IMR-90 (cell line): ENCODE data around the gene SLC35F1. TPM values are rescaled to one million over a fixed set of nuclear protein-coding genes. Genes with fewer than 3 reads are reported as not detected.

Experiments
- ATAC-seq: fragments of 200-7000 bp; cut with Tn5 transposase; 2 replicates; pipeline ENCODE4 v1.9.1; 2020; ENCODE audit warnings: low read depth, mild to moderate bottlenecking, moderate library complexity
- BruUV-seq: library from RNA; stranded (reverse); fragments of 400-500 nt; replicated peaks from 2 replicates; lab custom pipeline; 2021; lab: Mats Ljungman, UMichigan
- CTCF ChIA-PET: fragments of 300-600 bp; formaldehyde crosslinking; extraction: SDS; loops from one replicate; lab custom pipeline; 2021; ENCODE audit warnings: antibody characterized with exemption; lab: Yijun Ruan, JAX
- POLR2A ChIA-PET: fragments of 300-600 bp; sonication (Branson Sonifier 250); formaldehyde crosslinking; loops from one replicate; lab custom pipeline; 2022; ENCODE audit warnings: antibody characterized with exemption; ENCODE audit not compliant: unreplicated experiment; lab: Charles Lee
- DNase-seq: peaks from one replicate; pipeline ENCODE4 v3.0.0; 2013
- H2AFZ ChIP-seq: replicated peaks from 2 replicates; pipeline ENCODE3; 2013; ENCODE audit warnings: low read length, mild to moderate bottlenecking; ENCODE audit not compliant: poor library complexity
- H2AK5ac ChIP-seq: 2 replicates; pipeline ENCODE4 v1.6.1; 2013; ENCODE audit warnings: low read depth, low read length, inconsistent platforms
- H2AK9ac ChIP-seq: replicated peaks from 2 replicates; pipeline ENCODE3; 2013; ENCODE audit warnings: mild to moderate bottlenecking, low read depth, low read length, moderate library complexity; ENCODE audit not compliant: poor library complexity
- H2BK120ac ChIP-seq: 2 replicates; pipeline ENCODE4 v1.6.1; 2013; ENCODE audit warnings: low read depth, low read length, inconsistent platforms
- H2BK15ac ChIP-seq: 3 replicates; pipeline ENCODE4 v1.6.1; 2013; ENCODE audit warnings: low read depth, low read length, inconsistent platforms
- H2BK20ac ChIP-seq: 2 replicates; pipeline ENCODE4 v1.6.1; 2013; ENCODE audit warnings: low read depth, mild to moderate bottlenecking, inconsistent platforms, low read length, moderate library complexity
- H2BK5ac ChIP-seq: 2 replicates; pipeline ENCODE4 v1.6.1; 2013; ENCODE audit warnings: mild to moderate bottlenecking, low read depth, low read length, inconsistent platforms; ENCODE audit not compliant: poor library complexity, severe bottlenecking
- H3K14ac ChIP-seq: replicated peaks from 2 replicates; pipeline ENCODE4 v1.6.1; 2013; ENCODE audit warnings: low read depth, low read length, inconsistent platforms
- H3K18ac ChIP-seq: 2 replicates; pipeline ENCODE4 v1.6.1; 2013; ENCODE audit warnings: low read depth, low read length, control low read depth
- H3K23ac ChIP-seq: 2 replicates; pipeline ENCODE4 v1.6.1; 2013; ENCODE audit warnings: low read depth, low read length, inconsistent platforms
- H3K27ac ChIP-seq: 2 replicates; pipeline ENCODE4 v1.5.1; 2013; ENCODE audit warnings: mild to moderate bottlenecking, control low read depth, low read length; ENCODE audit not compliant: insufficient read depth
- H3K27me3 ChIP-seq: 2 replicates; pipeline ENCODE4 v1.6.1; 2013; ENCODE audit warnings: low read length; ENCODE audit not compliant: control insufficient read depth, insufficient read depth
- H3K36me3 ChIP-seq: 2 replicates; pipeline ENCODE4 v1.6.1; 2013; ENCODE audit warnings: low read length, mixed read lengths; ENCODE audit not compliant: control insufficient read depth, insufficient read depth
- H3K4ac ChIP-seq: 2 replicates; pipeline ENCODE4 v1.6.1; 2013; ENCODE audit warnings: low read depth, low read length, inconsistent platforms
- H3K4me1 ChIP-seq: 2 replicates; pipeline ENCODE4 v1.6.1; 2013; ENCODE audit warnings: low read length, mixed read lengths; ENCODE audit not compliant: control insufficient read depth, insufficient read depth
- H3K4me2 ChIP-seq: 2 replicates; pipeline ENCODE4 v1.6.1; 2013; ENCODE audit warnings: low read depth, mild to moderate bottlenecking, control low read depth, low read length, moderate library complexity
- H3K4me3 ChIP-seq: 2 replicates; pipeline ENCODE4 v1.5.1; 2013; ENCODE audit warnings: low read depth, mild to moderate bottlenecking, control low read depth, low read length, moderate library complexity; ENCODE audit not compliant: insufficient read depth
- H3K56ac ChIP-seq: 2 replicates; pipeline ENCODE4 v1.6.1; 2013; ENCODE audit warnings: low read length, inconsistent platforms; ENCODE audit not compliant: insufficient read depth; ENCODE audit errors: extremely low read depth
- H3K79me1 ChIP-seq, 2 experiments: 2 replicates each; pipeline ENCODE4 v1.6.1; 2013; ENCODE audit warnings: low read length in 2 of 2, inconsistent platforms in 1 of 2, low read depth in 1 of 2
- H3K9ac ChIP-seq: 2 replicates; pipeline ENCODE4 v1.6.1; 2013; ENCODE audit warnings: low read depth, low read length, control low read depth
- H3K9me1 ChIP-seq: 2 replicates; pipeline ENCODE4 v1.6.1; 2013; ENCODE audit warnings: low read length, inconsistent platforms; ENCODE audit not compliant: insufficient read depth
- H3K9me3 ChIP-seq: 2 replicates; pipeline ENCODE4 v1.6.1; 2013; ENCODE audit warnings: low read length; ENCODE audit not compliant: control insufficient read depth, insufficient read depth
- H4K20me1 ChIP-seq: 2 replicates; pipeline ENCODE4 v1.6.1; 2013; ENCODE audit warnings: low read length, inconsistent platforms; ENCODE audit not compliant: insufficient read depth
- H4K5ac ChIP-seq: 2 replicates; pipeline ENCODE4 v1.6.1; 2013; ENCODE audit warnings: mild to moderate bottlenecking, low read depth, low read length, control low read depth
- H4K8ac ChIP-seq, 2 experiments: 2 replicates each; pipeline ENCODE4 v1.6.1; 2013; ENCODE audit warnings: low read depth in 2 of 2, low read length in 2 of 2, control low read depth in 1 of 2, inconsistent platforms in 1 of 2
- H4K91ac ChIP-seq: 2 replicates; pipeline ENCODE4 v1.6.1; 2013; ENCODE audit warnings: low read depth, low read length, inconsistent platforms; ENCODE audit not compliant: insufficient read depth
- FOS ChIP-seq: fragments of 150-350 bp; IDR thresholded peaks from 2 replicates; pipeline ENCODE4 v1.6.1; 2016; ENCODE audit warnings: low read depth, low read length
- POLR2A ChIP-seq: IDR thresholded peaks from 2 replicates; pipeline ENCODE4 v1.6.1; 2012; ENCODE audit warnings: mild to moderate bottlenecking, low read depth, low read length
- RAD21 ChIP-seq: IDR thresholded peaks from 2 replicates; pipeline ENCODE4 v1.6.1; 2012; ENCODE audit warnings: low read length, improper control_type of control experiment
- RCOR1 ChIP-seq: IDR thresholded peaks from 2 replicates; pipeline ENCODE4 v1.6.1; 2012; ENCODE audit warnings: mild to moderate bottlenecking, low read length, improper control_type of control experiment; ENCODE audit not compliant: insufficient replicate concordance
- RFX5 ChIP-seq: IDR thresholded peaks from 2 replicates; pipeline ENCODE4 v1.8.0; 2012; ENCODE audit warnings: low read depth, mild to moderate bottlenecking, low read length, moderate library complexity
- WGBS, 2 experiments: methylation state at CpG; one replicate each; pipeline versions ENCODE4 v1.1.5 to v1.1.7; 2013; ENCODE audit warnings: missing lambda C conversion rate in 2 of 2; ENCODE audit not compliant: insufficient read length in 1 of 2; ENCODE audit errors: extremely low coverage in 2 of 2; 5-methylcytosine and 5-hydroxymethylcytosine counted together
- dilution Hi-C: fragments of 300-500 bp; cut with HindIII; formaldehyde crosslinking; loops from one replicate; pipeline ENCODE4 v1.14.3; 2018; ENCODE audit warnings: low sequenced_read_pairs; ENCODE audit not compliant: unreplicated experiment
- in situ Hi-C: fragments of 300-500 bp; cut with MboI; formaldehyde crosslinking; loops from 3 replicates; pipeline ENCODE4 v1.14.3; 2019; ENCODE audit warnings: low sequenced_read_pairs, inconsistent platforms, mixed read lengths
- intact Hi-C: fragments of 100-400 bp; cut with micrococcal nuclease; formaldehyde crosslinking; loops from 2 replicates; pipeline ENCODE4 v1.10.0; 2022
- polyA plus RNA-seq, 3 experiments: library from polyadenylated mRNA; depleted of rRNA; stranded (reverse); fragments of >200 nt; gene quantifications; 2 replicates each; pipeline ENCODE4 v1.2.3, GENCODE V29; 2012; ENCODE audit warnings: low replicate concordance in 1 of 3
- total RNA-seq: library from RNA; depleted of rRNA; stranded (reverse); fragments of >200 nt; gene quantifications from 2 replicates; pipeline ENCODE4 v1.2.3, GENCODE V29; 2012
- TF ChIP-seq, protein P1 (sequence below): fragments of 150-350 bp; IDR thresholded peaks from 2 replicates; pipeline ENCODE4 v1.6.1; 2017; ENCODE audit warnings: mild to moderate bottlenecking, antibody characterized with exemption, low read length, low read depth

The SLC35F1 gene
- total and polyA plus RNA-seq, 2 of the 4 experiments (the other 2 are of a cell fraction): not detected

DNA sequence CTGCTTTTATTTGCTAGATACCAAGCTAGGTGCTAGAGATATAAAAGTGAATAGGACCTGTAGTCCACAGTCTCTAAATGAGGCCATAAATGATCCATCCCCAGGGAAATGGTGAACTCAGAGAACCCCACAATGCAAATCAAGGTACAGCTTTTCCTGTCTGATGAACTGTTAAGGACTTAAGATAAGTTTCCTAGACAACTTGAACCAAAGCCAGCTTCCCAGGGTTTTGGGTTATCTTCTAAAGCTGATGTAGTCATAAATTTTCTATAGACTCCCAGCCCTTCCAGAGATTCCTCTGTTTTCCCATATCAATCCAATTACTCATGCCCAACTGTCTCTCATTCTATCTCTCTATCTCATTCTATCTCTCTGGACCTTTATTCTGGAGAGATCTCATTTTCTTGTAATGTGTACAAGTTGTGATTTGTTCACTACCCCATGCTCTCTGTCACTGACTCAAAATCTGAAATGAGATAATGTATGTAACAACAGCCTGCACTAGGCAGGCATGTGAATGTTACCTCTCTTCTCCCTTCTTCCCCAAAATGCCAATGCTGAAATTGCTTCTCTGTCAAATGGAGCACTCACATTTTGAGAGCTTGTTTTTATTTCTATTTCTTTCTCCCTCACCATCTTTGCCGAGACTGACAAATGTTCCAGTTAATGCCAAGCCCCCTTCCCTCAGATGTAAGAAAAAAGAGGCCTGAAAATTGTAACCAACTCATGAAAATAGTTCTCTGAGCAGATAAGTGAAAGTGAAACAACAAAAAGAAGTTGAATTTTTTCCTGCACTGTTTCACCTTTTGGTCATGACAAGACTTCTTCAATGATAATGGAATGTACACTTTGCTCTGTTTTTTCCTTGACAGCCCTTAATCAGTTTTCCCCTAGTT lies 279.9 kb downstream of the SLC35F1 start:
- in situ Hi-C loops: no loop called here
- Histone ChIP-seq H3K27me3 (no peaks in the 10 kb centered on the region), H2AK9ac (no peak overlapping the region), H3K4me3 (no peak overlapping the region), H3K9me1 (no peaks in the 10 kb centered on the region), H3K4me2 (no peak overlapping the region), H4K5ac (no peak overlapping the region), H4K20me1 (no peaks in the 10 kb centered on the region), H4K91ac (no peak overlapping the region), H3K14ac (no peak overlapping the region), H2BK15ac (no peak overlapping the region), H3K36me3 (no peaks in the 10 kb centered on the region), H2AK5ac (no peak overlapping the region), H3K79me1 (no peaks in the 10 kb centered on the region), H3K4me1 (no peaks in the 10 kb centered on the region), H2BK20ac (no peak overlapping the region), H3K4ac (no peak overlapping the region), H3K23ac (no peak overlapping the region), H3K18ac (no peak overlapping the region), H2AFZ (no peak overlapping the region), H2BK5ac (no peak overlapping the region), H3K56ac (no peak overlapping the region), H3K9me3 (no peaks in the 10 kb centered on the region), H3K27ac (no peak overlapping the region), H2BK120ac (no peak overlapping the region), H4K8ac (no peak overlapping the region), H3K9ac (no peak overlapping the region)
- TF ChIP-seq POLR2A: no peak
- TF ChIP-seq RAD21: no peak
- TF ChIP-seq RFX5: no peak
- no peak for TF ChIP-seq RCOR1
- TF ChIP-seq, protein P1, sequence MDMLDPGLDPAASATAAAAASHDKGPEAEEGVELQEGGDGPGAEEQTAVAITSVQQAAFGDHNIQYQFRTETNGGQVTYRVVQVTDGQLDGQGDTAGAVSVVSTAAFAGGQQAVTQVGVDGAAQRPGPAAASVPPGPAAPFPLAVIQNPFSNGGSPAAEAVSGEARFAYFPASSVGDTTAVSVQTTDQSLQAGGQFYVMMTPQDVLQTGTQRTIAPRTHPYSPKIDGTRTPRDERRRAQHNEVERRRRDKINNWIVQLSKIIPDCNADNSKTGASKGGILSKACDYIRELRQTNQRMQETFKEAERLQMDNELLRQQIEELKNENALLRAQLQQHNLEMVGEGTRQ: no peak
- TF ChIP-seq FOS: no peak
- ChIA-PET POLR2A (no interaction called here), CTCF (interaction anchor here (1.2 kb wide), 1 partner anchor 10 kb away, joined by 4 read pairs; no protein-coding TSS in a partner anchor)
- DNase-seq: no peak
- no CpG with 5 or more reads among the region's 1 CpG for WGBS, 2 experiments
- dilution Hi-C loops: no loop called here
- intact Hi-C loops: no loop called here
- BruUV-seq: no TSS peak
- no peak for ATAC-seq
